OCI-LY1 (cell line): ENCODE data around the gene ACYP2.

Experiments
- H2AFZ ChIP-seq: fragments of 200-600 bp; sonication (generic), shearing (Covaris generic); 2 replicates; pipeline ENCODE4 v1.6.0; 2014; ENCODE audit warnings: antibody characterized with exemption, mild to moderate bottlenecking, low read length
- H3F3A ChIP-seq: fragments of 200-600 bp; sonication (generic), shearing (Covaris generic); 2 replicates; pipeline ENCODE4 v1.6.0; 2014; ENCODE audit warnings: mild to moderate bottlenecking, antibody characterized with exemption, low read length, moderate library complexity; ENCODE audit not compliant: insufficient read depth
- H3K27ac ChIP-seq: fragments of 200-600 bp; sonication (generic); 2 replicates; pipeline ENCODE4 v1.5.1; 2014; ENCODE audit warnings: low read length, mixed run types, mild to moderate bottlenecking, low read depth; ENCODE audit not compliant: poor library complexity, severe bottlenecking
- H3K27me3 ChIP-seq: fragments of 200-600 bp; sonication (generic); 2 replicates; pipeline ENCODE4 v1.6.0; 2014; ENCODE audit warnings: antibody characterized with exemption, mild to moderate bottlenecking, low read length, moderate library complexity; ENCODE audit not compliant: insufficient read depth
- H3K36me3 ChIP-seq: fragments of 200-600 bp; sonication (generic); 2 replicates; pipeline ENCODE4 v1.6.1; 2014; ENCODE audit warnings: mild to moderate bottlenecking, antibody characterized with exemption, low read length, moderate library complexity, mixed read lengths; ENCODE audit not compliant: insufficient read depth
- H3K4me1 ChIP-seq: fragments of 200-600 bp; sonication (generic); 2 replicates; pipeline ENCODE4 v1.5.1; 2014; ENCODE audit warnings: mild to moderate bottlenecking, low read length, moderate library complexity; ENCODE audit not compliant: insufficient read depth, severe bottlenecking
- H3K4me2 ChIP-seq: fragments of 200-600 bp; sonication (generic), shearing (Covaris generic); 2 replicates; pipeline ENCODE4 v1.6.1; 2014; ENCODE audit warnings: low read length
- H3K4me3 ChIP-seq: fragments of 200-600 bp; sonication (generic); 2 replicates; pipeline ENCODE4 v1.5.1; 2014; ENCODE audit warnings: low read length, low read depth, mild to moderate bottlenecking, mixed read lengths; ENCODE audit not compliant: poor library complexity, severe bottlenecking
- H3K79me2 ChIP-seq: fragments of 200-600 bp; shearing (Covaris generic); 2 replicates; pipeline ENCODE4 v1.6.1; 2016; ENCODE audit warnings: mixed run types, low read length, mixed read lengths; ENCODE audit not compliant: insufficient read depth
- H3K9ac ChIP-seq: fragments of 200-600 bp; sonication (generic), shearing (Covaris generic); 2 replicates; pipeline ENCODE4 v1.6.1; 2014; ENCODE audit warnings: mild to moderate bottlenecking, low read length, mixed read lengths
- H3K9me2 ChIP-seq: fragments of 200-600 bp; sonication (generic), shearing (Covaris generic); 2 replicates; pipeline ENCODE4 v1.6.1; 2014; ENCODE audit warnings: low read depth, mild to moderate bottlenecking, low read length, mixed read lengths
- H3K9me3 ChIP-seq: fragments of 200-600 bp; shearing (Covaris generic); 2 replicates; pipeline ENCODE4 v1.6.1; 2014; ENCODE audit warnings: low read length, mixed read lengths
- H4K20me1 ChIP-seq: fragments of 200-600 bp; sonication (generic), shearing (Covaris generic); 2 replicates; pipeline ENCODE4 v1.6.0; 2016; ENCODE audit warnings: mild to moderate bottlenecking, low read length; ENCODE audit not compliant: insufficient read depth
- CTCF ChIP-seq: fragments of 200-600 bp; sonication (generic), shearing (Covaris generic); IDR thresholded peaks from 2 replicates; pipeline ENCODE4 v1.5.1; 2017; ENCODE audit warnings: mild to moderate bottlenecking, antibody characterized with exemption, low read length, moderate library complexity, mixed read lengths
- EZH2 ChIP-seq: fragments of 200-600 bp; sonication (generic), shearing (Covaris generic); IDR thresholded peaks from 2 replicates; pipeline ENCODE4 v1.8.0; 2017; ENCODE audit warnings: borderline replicate concordance, mixed run types, mild to moderate bottlenecking, antibody characterized with exemption, low read length, moderate library complexity, mixed read lengths

ACYP2 gene

GRCh38 chr2:54350426-54350825 lies 235.0 kb downstream of the ACYP2 start:
- Histone ChIP-seq H3K9ac (no peak overlapping the region), H3K4me2 (no peak overlapping the region), H3K27ac (no peak overlapping the region), H3K27me3 (no peaks in the 10 kb centered on the region), H3K4me3 (no peak overlapping the region), H3K79me2 (no peaks in the 10 kb centered on the region), H2AFZ (no peak overlapping the region), H4K20me1 (no peaks in the 10 kb centered on the region), H3K9me3 (no peaks in the 10 kb centered on the region), H3K36me3 (no peaks in the 10 kb centered on the region), H3K4me1 (no peaks in the 10 kb centered on the region), H3F3A (no peaks in the 10 kb centered on the region; the same call in 1 of the 2 replicates), H3K9me2 (no peaks in the 10 kb centered on the region)
- TF ChIP-seq EZH2, result no peak
- TF ChIP-seq CTCF, result no peak

GRCh38 chr2:54353216-54353615 lies 237.8 kb downstream of the ACYP2 start:
- TF ChIP-seq EZH2 (no peak), CTCF (no peak)

More at GRCh38 chr2:54353216-54353615, 237.8 kb downstream of the ACYP2 start:
- H2AFZ ChIP-seq, result no peak overlapping the region
- H3K4me1 ChIP-seq, result no peaks in the 10 kb centered on the region
- H3K9me3 ChIP-seq, result no peaks in the 10 kb centered on the region
- H3K9ac ChIP-seq, result no peak overlapping the region
- H3K9me2 ChIP-seq, result no peaks in the 10 kb centered on the region
- no peak overlapping the region for H3K27ac ChIP-seq
- no peaks in the 10 kb centered on the region for H3K36me3 ChIP-seq
- no peak overlapping the region for H3K4me2 ChIP-seq
- no peaks in the 10 kb centered on the region for H4K20me1 ChIP-seq
- no peak overlapping the region for H3K4me3 ChIP-seq
- H3K79me2 ChIP-seq, result no peaks in the 10 kb centered on the region
- H3K27me3 ChIP-seq, result no peaks in the 10 kb centered on the region
- H3F3A ChIP-seq, result no peaks in the 10 kb centered on the region; the same call in 1 of the 2 replicates
